ENCODE data around the gene ANKMY1. TPM values are rescaled to one million over a fixed set of nuclear protein-coding genes. Genes with fewer than 3 reads are reported as not detected.

ANKMY1 gene
- total and polyA plus RNA-seq, 8 donors = 6.9 to 20.1 (median 10.7) TPM

DNA sequence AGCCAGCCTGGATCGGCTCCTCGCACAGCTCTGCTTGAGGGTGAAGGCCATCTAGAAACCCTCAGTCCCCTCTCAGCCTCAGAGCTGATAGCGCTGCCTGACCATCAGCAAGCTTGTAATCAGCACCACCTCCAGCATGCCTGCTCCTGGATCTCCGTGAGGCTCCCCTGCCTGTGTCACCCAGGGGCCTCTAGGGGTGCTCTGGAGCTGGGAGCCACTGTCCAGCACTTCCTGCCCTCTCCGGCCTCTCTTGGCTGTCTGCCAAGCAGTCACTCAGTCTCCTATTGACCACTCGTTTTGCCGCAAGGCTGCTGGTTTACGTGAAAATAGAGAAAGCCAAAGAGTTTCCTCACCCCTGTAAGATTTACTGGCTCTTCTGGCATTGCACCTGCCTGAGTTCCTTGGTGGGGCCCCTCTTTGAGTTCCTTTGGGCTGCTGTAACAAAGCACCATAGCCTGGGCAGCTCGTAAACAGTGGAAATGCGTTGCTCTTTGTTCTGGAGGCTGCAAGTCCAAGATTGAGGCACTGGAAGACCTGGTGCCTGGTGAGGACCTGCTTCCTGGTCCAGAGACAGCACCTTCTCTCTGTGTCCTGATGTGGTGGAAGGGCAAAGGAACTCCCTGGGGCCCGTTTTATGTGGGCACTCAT, 46.6 kb upstream of the ANKMY1 start:
- DNase-seq (peak; percentile 65 to 92 (median 78)), ATAC-seq (peak; percentile 76 to 94 (median 90)), FAIRE-seq (no peak)
- Histone ChIP-seq H3K4me3 (no peak overlapping the region), H3K4me1 (no peaks in the 10 kb centered on the region), H3K27ac (no peak overlapping the region), H3K27me3 (no peaks in the 10 kb centered on the region), H3K9me3 (no peaks in the 10 kb centered on the region), H3K36me3 (no peaks in the 10 kb centered on the region)
- intact Hi-C loops (cut with DNase I) = no loop called here
- WGBS, 2 donors = 26 to 29% methylated on average over 11 of the region's 11 CpGs
- peak; percentile 39 to 60 (median 50) for TF ChIP-seq CTCF (IDR thresholded peaks at IDR 0.05)

DNA sequence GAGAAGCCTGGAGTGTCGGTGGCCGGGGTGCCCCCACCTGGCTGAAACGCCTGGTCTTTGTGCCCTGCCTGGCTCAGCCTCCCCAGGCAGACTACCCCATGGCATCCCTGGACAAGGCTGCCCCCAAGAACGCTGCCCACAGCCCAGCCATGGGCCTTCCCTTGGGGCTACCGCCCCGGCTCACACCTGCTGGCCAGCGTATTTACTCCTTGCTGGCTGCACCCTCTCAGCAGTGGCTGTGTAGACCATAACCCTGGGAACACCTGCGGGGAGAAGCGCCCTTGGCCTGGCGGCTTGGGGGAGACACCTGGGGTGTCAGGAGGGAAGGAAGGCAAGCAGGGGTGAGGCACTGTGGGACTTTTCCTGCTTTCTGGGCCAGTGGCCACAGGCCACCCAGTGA, 46.1 kb upstream of the ANKMY1 start:
- H3K4me3 ChIP-seq = no peak overlapping the region
- no peak for ATAC-seq
- no peaks in the 10 kb centered on the region for H3K27me3 ChIP-seq
- intact Hi-C loops (cut with DNase I) = no loop called here
- TF ChIP-seq CTCF (IDR thresholded peaks at IDR 0.05) = no peak
- H3K4me1 ChIP-seq = no peaks in the 10 kb centered on the region
- no peaks in the 10 kb centered on the region for H3K9me3 ChIP-seq
- H3K36me3 ChIP-seq = no peaks in the 10 kb centered on the region
- no peak overlapping the region for H3K27ac ChIP-seq
- WGBS, 2 donors = 87 to 94% methylated on average over 9 to 10 of the region's 10 CpGs
- no peak for FAIRE-seq
- peak in 3 of 6 donors; percentile 14 to 55 (median 35) for DNase-seq

- FAIRE-seq = no peak
- H3K9me3 ChIP-seq = no peaks in the 10 kb centered on the region
- H3K4me3 ChIP-seq = no peak overlapping the region
- TF ChIP-seq CTCF (IDR thresholded peaks at IDR 0.05) = no peak
- no peaks in the 10 kb centered on the region for H3K27me3 ChIP-seq
- intact Hi-C loops (cut with DNase I) = no loop called here
- 87 to 93% methylated on average over 22 of the region's 22 CpGs for WGBS, 2 donors
- H3K27ac ChIP-seq = no peak overlapping the region
- no peaks in the 10 kb centered on the region for H3K4me1 ChIP-seq
- ATAC-seq = no peak
- DNase-seq = peak in 4 of 6 donors; percentile 12 to 50 (median 36)
- no peaks in the 10 kb centered on the region for H3K36me3 ChIP-seq
Observed at GRCh38 chr2:240603081-240603835, 45.5 kb upstream of the ANKMY1 start.

DNA sequence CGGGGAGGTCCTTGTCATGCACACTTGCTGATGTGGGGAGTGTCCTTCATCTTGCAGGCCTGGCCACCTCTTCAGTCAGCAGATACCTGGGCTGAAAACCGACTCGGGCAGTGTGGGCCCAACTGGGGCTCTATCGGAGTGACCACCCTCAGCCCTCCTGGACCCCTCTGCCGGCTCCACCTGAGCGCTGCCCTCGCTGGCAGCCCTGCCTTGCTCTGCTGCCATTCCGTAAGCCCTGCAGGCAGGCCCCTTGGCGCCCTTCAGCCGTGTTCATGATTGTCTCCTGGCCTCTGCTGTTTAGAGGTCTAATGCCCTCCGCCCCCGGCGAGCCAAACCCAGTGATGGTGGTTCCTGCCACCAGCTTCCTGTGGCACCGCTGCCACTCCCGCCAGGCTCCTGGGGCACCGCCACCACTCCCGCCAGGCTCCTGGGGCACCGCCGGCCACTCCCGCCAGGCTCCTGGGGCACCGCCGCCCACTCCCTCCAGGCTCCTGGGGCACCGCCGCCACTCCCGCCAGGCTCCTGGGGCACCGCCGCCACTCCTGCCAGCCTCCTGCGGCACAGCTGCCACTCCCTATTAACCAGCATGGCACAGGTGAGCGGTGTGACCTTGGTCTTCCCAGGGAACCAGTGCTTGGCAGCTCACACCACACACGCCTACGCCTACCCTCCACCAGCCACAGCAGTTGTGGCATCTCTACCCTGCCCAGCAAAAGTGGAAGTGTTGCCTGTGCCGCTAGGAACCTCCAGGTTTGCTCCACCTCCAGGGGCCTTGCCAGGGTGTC, 44.7 kb upstream of the ANKMY1 start:
- Histone ChIP-seq H3K27me3 (no peaks in the 10 kb centered on the region), H3K4me3 (no peak overlapping the region), H3K4me1 (no peaks in the 10 kb centered on the region), H3K27ac (no peak overlapping the region), H3K36me3 (no peaks in the 10 kb centered on the region), H3K9me3 (no peaks in the 10 kb centered on the region)
- FAIRE-seq (no peak), DNase-seq (peak in 4 of 6 donors; percentile 11 to 50 (median 37)), ATAC-seq (no peak)
- intact Hi-C loops (cut with DNase I) = no loop called here
- no peak for TF ChIP-seq CTCF (IDR thresholded peaks at IDR 0.05)
- 91% methylated on average over 32 of the region's 32 CpGs for WGBS, 2 donors

Data from pancreas (tissue), 10 donors.